Transverse colon (tissue), 4 donors: ENCODE results near the gene OR6K2.

Source experiments
- POLR2A ChIP-seq: fragments of 450-650 bp; IDR thresholded peaks from one replicate; pipeline ENCODE4 v1.6.1; 2016; ENCODE audit warnings: antibody characterized with exemption, mild to moderate bottlenecking, moderate library complexity
- POLR2AphosphoS5 ChIP-seq, 3 donors: sonication (generic); formaldehyde crosslinking; IDR thresholded peaks; one replicate each; pipeline ENCODE4 v1.6.1; 2016; ENCODE audit warnings: antibody characterized with exemption in 3 of 3
- TF ChIP-seq, protein P1 (sequence below), 5 experiments: fragments of 200-600 bp in 3 of 5; fragments of 450-650 bp in 2 of 5; sonication (generic) in 3 of 5; IDR thresholded peaks; 1 replicate in 2 of 5; 2 replicates in 3 of 5; pipeline ENCODE4 v1.5.1; 2016 to 2017; ENCODE audit warnings: antibody characterized with exemption in 5 of 5, inconsistent platforms in 3 of 5, mild to moderate bottlenecking in 2 of 5, moderate library complexity in 1 of 5

DNA sequence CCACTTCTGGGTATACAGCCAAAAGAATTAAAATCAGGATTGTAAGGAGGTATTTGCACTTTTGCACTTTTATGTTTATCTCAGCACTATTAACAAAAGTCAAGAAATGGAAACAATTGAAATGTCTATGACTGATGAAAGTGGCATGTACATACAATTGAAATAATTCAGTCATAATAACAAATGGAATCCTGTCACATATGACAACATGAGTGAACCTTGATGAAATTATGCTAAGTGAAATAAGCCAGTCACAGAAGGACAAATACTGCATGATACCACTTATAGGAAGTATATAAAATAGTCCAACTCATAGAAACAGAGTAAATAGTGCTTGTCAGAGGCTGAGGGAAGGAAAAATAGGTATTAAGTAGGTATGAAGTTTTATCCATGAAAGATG lies 10.6 kb downstream of the OR6K2 start:
- TF ChIP-seq POLR2A (no peak), POLR2AphosphoS5 (IDR thresholded peaks at IDR 0.05) (no peak)
- TF ChIP-seq, protein P1, sequence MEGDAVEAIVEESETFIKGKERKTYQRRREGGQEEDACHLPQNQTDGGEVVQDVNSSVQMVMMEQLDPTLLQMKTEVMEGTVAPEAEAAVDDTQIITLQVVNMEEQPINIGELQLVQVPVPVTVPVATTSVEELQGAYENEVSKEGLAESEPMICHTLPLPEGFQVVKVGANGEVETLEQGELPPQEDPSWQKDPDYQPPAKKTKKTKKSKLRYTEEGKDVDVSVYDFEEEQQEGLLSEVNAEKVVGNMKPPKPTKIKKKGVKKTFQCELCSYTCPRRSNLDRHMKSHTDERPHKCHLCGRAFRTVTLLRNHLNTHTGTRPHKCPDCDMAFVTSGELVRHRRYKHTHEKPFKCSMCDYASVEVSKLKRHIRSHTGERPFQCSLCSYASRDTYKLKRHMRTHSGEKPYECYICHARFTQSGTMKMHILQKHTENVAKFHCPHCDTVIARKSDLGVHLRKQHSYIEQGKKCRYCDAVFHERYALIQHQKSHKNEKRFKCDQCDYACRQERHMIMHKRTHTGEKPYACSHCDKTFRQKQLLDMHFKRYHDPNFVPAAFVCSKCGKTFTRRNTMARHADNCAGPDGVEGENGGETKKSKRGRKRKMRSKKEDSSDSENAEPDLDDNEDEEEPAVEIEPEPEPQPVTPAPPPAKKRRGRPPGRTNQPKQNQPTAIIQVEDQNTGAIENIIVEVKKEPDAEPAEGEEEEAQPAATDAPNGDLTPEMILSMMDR (IDR thresholded peaks at IDR 0.05) = no peak
